Retinal pigment epithelial cell (primary cell): ENCODE data around the gene ZNF182.
"Not testable (repeated sequence)": the region's sequence is repeated elsewhere in the genome, so short reads cannot be mapped to it uniquely, and the experiment has no call there.

Experiments
- DNase-seq: peaks from one replicate; pipeline ENCODE4 v3.0.0-alpha.2; 2010; ENCODE audit warnings: low read depth
- H3K4me3 ChIP-seq: 2 replicates; pipeline ENCODE4 v1.5.1; 2011; ENCODE audit warnings: mild to moderate bottlenecking, low read length, control low read depth, moderate library complexity
- TF ChIP-seq, protein P1 (sequence below): conservative IDR thresholded peaks from 2 replicates; pipeline ENCODE4 v1.5.1; 2011; ENCODE audit warnings: low read depth, low read length, control low read depth, inconsistent platforms

Gene ZNF182

DNA sequence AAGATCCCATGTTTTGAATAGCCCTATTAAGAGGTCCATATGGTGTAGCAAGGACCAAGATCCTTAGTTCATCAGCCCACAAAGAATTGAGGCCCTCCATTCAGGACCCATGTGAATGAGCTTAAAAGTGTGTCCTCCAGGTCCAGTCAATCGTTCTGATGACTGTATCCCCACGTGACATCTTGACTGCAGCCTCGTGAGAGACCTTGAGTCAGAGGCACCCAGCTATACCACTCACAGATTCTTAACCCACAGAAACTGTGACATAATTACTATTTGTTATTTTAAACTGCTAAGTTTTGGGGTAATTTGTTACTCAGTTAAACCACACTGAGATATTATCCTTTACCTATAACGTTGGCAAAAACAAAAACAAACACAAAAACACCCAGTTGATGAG, 62.4 kb downstream of the ZNF182 start:
- TF ChIP-seq, protein P1, sequence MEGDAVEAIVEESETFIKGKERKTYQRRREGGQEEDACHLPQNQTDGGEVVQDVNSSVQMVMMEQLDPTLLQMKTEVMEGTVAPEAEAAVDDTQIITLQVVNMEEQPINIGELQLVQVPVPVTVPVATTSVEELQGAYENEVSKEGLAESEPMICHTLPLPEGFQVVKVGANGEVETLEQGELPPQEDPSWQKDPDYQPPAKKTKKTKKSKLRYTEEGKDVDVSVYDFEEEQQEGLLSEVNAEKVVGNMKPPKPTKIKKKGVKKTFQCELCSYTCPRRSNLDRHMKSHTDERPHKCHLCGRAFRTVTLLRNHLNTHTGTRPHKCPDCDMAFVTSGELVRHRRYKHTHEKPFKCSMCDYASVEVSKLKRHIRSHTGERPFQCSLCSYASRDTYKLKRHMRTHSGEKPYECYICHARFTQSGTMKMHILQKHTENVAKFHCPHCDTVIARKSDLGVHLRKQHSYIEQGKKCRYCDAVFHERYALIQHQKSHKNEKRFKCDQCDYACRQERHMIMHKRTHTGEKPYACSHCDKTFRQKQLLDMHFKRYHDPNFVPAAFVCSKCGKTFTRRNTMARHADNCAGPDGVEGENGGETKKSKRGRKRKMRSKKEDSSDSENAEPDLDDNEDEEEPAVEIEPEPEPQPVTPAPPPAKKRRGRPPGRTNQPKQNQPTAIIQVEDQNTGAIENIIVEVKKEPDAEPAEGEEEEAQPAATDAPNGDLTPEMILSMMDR = no peak
- H3K4me3 ChIP-seq = no peak overlapping the region
- DNase-seq = no peak

DNA sequence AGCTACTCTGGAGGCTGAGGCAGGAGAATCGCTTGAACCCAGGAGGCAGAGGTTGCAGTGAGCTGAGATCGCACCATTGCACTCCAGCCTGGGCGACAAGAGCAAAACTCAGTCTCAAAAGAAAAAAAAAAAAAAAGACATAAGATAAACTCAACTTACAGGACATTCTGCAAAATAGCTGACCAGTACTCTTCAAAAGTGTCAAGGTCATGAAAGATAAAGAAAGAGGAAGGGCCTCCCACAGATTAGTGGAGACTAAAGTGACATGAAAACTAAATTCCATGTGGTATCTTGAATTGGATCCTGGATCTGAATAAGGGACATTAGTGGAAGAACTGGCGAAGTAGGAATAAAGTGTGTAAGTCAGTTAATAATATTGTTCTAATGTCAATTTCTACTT, 63.3 kb downstream of the ZNF182 start:
- TF ChIP-seq, protein P1 = no peak
- no peak for DNase-seq
- H3K4me3 ChIP-seq = no peak overlapping the region

DNA sequence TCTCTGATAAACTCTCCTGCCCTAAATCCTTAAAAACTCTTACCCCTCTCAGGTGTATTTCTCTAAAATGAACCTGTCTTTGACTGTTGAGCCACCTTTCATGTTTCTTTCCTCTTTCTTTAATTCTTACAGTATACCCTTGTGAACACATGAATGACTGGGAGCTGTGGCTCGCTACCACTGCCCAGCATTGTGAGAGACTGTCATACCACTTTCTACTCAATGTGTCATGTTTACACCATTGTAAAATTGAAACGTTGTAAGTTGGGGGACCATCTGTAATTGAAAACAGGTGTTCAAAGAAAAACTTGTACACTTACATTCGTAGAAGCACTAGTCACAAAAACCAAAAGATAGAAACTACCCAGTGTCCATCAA, 66.9 kb downstream of the ZNF182 start:
- TF ChIP-seq, protein P1 = no peak
- no peak overlapping the region for H3K4me3 ChIP-seq
- no peak for DNase-seq

DNA sequence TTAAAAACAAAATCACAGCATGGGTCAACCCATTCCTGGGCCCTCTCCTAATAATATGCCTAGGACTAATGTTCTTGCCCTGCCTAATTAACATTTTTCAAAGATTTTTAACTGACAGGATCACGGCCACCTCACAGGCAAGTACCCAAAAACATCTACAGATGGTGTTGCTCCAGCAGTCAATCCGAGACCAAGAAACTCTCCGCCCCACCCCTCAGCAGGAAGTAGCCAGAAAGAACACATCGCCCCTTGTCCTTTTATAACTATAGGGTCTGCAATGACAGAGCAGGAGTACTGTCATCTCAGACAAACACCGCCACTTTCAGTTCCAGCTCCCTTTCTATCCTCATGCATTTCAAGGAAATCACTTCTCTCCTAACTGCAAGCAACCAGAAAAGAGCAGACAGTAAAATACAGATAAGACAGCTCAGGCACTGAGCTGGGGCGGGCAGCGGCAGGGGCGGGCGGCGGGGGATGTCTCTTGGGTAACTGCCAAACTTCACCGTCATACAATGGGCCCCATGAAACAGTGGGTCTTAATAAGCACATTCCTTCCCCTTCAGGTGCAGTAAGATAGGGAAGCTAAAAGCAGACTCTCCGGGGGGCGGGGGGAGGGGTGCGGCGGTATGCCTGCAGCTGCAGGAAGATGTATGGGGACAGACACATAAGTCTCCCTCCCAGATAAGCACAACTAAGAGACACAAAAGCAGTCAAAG, 67.4 kb downstream of the ZNF182 start:
- no peak for DNase-seq

DNA sequence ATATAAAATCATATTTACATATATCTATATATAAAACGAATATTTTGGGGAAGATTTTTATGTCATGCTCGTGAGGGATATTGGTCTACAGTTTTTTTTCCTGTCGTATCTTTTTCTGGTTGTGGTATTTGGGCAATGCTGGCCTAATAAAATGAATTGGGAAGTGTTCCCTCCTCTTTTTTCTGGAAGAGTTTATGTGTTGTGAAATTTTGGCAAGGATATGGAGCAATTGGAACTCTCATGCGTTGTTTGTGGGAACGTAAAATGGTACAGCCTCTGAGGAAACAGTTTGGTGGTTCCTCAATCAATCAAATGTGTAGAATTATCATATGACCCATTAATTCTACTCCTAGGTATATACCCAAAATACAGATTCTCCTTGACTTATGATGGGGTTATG, 69.8 kb downstream of the ZNF182 start:
- no peak overlapping the region for H3K4me3 ChIP-seq
- TF ChIP-seq, protein P1 = no peak
- DNase-seq = no peak

More for the DNA sequence above, 67.4 kb downstream of the ZNF182 start:
- H3K4me3 ChIP-seq = no peak overlapping the region
- TF ChIP-seq, protein P1 = no peak

DNA sequence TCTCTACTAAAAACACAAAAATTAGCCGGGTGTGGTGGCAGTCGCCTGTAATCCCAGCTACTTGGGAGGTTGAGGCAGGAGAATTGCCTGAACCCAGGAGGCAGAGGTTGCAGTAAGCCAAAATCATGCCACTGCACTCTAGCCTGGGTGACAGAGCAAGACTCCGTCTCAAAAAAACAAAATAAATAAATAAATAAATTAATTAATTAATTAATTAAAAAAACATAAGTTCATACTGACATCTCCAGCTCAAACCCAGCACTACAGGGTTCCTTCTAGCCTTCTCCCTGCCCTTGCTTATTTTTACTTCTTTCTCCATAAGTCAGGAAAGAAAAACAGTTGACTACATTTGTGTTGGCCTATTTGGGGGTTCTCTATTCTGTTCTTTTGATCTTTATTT, 71.8 kb downstream of the ZNF182 start:
- not testable (repeated sequence) for DNase-seq, H3K4me3 ChIP-seq

DNA sequence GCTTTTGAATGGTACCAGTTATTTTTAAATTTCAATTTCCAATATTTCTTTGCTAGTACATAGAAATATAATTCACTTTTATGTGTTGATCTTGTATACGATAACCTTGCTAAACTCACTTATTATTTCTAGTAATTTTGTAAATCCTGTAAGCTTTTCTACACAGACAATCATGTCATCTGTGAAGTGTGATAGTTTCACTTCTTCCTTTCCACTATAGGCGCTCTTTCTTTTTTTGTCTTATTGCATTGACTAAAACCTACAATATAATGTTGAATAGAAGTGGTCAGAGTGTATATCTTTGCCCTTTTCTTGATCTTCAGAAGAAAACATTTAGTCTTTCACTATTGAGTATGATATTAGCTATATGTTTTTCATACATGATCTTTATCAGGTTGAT, 76.6 kb downstream of the ZNF182 start:
- no peak overlapping the region for H3K4me3 ChIP-seq
- TF ChIP-seq, protein P1 = no peak
- no peak for DNase-seq
